Measurements from ENCODE around the gene ZDHHC9.

DNA sequence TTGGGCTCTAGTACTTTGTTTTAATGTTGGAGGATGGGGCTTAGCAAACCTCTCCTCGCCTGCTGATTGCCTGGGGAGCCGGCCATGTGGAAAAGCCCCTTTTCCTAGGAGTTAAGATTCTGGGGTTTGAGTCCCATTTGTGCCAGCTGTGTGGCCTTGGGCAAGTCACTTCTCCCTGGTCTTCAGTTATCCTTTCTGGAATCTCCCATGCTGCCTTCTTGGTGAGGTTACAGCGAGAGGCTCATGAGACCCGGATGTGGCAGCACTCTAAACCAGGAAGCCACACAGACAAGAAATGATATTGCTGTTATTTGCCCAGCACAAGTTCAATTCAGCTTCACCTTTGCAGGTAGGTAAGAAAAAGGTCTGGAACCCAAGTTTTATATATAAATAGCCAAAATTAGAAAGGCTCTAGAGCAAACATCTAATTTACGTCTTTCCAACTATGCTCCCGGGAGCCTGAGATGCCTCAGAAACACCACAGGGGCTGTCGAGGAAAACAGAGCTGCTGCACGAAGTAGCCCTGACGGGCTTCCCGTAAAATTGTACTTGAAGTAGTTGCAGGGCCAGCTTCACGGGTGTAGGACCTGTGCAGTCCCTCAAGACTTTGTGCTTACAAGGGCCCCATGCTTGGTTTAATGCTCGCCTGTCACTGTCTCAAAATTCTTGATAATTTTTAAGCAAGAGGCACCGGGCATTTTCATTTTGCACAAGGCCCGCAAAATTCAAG lies 72.3 kb downstream of the ZDHHC9 start:
- TF ChIP-seq, protein P1, sequence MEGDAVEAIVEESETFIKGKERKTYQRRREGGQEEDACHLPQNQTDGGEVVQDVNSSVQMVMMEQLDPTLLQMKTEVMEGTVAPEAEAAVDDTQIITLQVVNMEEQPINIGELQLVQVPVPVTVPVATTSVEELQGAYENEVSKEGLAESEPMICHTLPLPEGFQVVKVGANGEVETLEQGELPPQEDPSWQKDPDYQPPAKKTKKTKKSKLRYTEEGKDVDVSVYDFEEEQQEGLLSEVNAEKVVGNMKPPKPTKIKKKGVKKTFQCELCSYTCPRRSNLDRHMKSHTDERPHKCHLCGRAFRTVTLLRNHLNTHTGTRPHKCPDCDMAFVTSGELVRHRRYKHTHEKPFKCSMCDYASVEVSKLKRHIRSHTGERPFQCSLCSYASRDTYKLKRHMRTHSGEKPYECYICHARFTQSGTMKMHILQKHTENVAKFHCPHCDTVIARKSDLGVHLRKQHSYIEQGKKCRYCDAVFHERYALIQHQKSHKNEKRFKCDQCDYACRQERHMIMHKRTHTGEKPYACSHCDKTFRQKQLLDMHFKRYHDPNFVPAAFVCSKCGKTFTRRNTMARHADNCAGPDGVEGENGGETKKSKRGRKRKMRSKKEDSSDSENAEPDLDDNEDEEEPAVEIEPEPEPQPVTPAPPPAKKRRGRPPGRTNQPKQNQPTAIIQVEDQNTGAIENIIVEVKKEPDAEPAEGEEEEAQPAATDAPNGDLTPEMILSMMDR (IDR thresholded peaks at IDR 0.05; ENCODE audit: low read depth, low read length) = no peak
- no peak for TF ChIP-seq EZH2phosphoT487 (IDR thresholded peaks at IDR 0.05; ENCODE audit: low read depth)

Measured in OCI-LY3 (cell line).